ENCODE measurements around the gene SLC27A6.
"Not testable (repeated sequence)": the region's sequence is repeated elsewhere in the genome, so short reads cannot be mapped to it uniquely, and the experiment has no call there.

The SLC27A6 gene

GRCh38 chr5:128965011-128965637 is at the start of gene SLC27A6:
Gene SLC27A6, plus strand, starts transcription at chr5:128965488. Its CDS starts 650 bp downstream, at chr5:128966138.
- DNase-seq (ENCODE audit: extremely low read depth, low read depth), result no peak
- TF ChIP-seq CTCF (IDR thresholded peaks at IDR 0.05; ENCODE audit: low read depth, low read length, missing control alignments), result no peak
- peak within 1 kb of the TSS; percentile 25 for H3K4me3 ChIP-seq (replicated peaks; ENCODE audit: low read depth, low read length)

GRCh38 chr5:128919542-128919941 is 45.7 kb upstream of the SLC27A6 start:
- DNase-seq (ENCODE audit: extremely low read depth, low read depth), result no peak
- no peak for TF ChIP-seq CTCF (IDR thresholded peaks at IDR 0.05; ENCODE audit: low read depth, low read length, missing control alignments)
- H3K4me3 ChIP-seq (replicated peaks; ENCODE audit: low read depth, low read length), result no peak overlapping the region

GRCh38 chr5:128920345-128921215 is 44.7 kb upstream of the SLC27A6 start:
- no peak for TF ChIP-seq CTCF (IDR thresholded peaks at IDR 0.05; ENCODE audit: low read depth, low read length, missing control alignments)
- DNase-seq (ENCODE audit: extremely low read depth, low read depth), result peak; percentile 9

GRCh38 chr5:128924299-128924698 is 41.0 kb upstream of the SLC27A6 start:
- H3K4me3 ChIP-seq (replicated peaks; ENCODE audit: low read depth, low read length), result no peak overlapping the region
- no peak for TF ChIP-seq CTCF (IDR thresholded peaks at IDR 0.05; ENCODE audit: low read depth, low read length, missing control alignments)
- no peak for DNase-seq (ENCODE audit: extremely low read depth, low read depth)

More at GRCh38 chr5:128920345-128921215, 44.7 kb upstream of the SLC27A6 start:
- no peak overlapping the region for H3K4me3 ChIP-seq (replicated peaks; ENCODE audit: low read depth, low read length)

GRCh38 chr5:128925973-128926372 is 39.3 kb upstream of the SLC27A6 start:
- H3K4me3 ChIP-seq (replicated peaks; ENCODE audit: low read depth, low read length), result no peak overlapping the region
- DNase-seq (ENCODE audit: extremely low read depth, low read depth), result no peak
- TF ChIP-seq CTCF (IDR thresholded peaks at IDR 0.05; ENCODE audit: low read depth, low read length, missing control alignments), result no peak

GRCh38 chr5:128927644-128928043 is 37.6 kb upstream of the SLC27A6 start:
- H3K4me3 ChIP-seq (replicated peaks; ENCODE audit: low read depth, low read length), result no peak overlapping the region
- TF ChIP-seq CTCF (IDR thresholded peaks at IDR 0.05; ENCODE audit: low read depth, low read length, missing control alignments), result no peak
- DNase-seq (ENCODE audit: extremely low read depth, low read depth), result no peak

GRCh38 chr5:128932232-128932631 is 33.1 kb upstream of the SLC27A6 start:
- not testable (repeated sequence) for DNase-seq (ENCODE audit: extremely low read depth, low read depth); H3K4me3 ChIP-seq (replicated peaks; ENCODE audit: low read depth, low read length)

GRCh38 chr5:128943100-128943499 is 22.2 kb upstream of the SLC27A6 start:
- not testable (repeated sequence) for H3K4me3 ChIP-seq (replicated peaks; ENCODE audit: low read depth, low read length); DNase-seq (ENCODE audit: extremely low read depth, low read depth)

Measured in HFF-Myc (cell line).